Measurements from ENCODE around the gene KIRREL2. TPM values are rescaled to one million over a fixed set of nuclear protein-coding genes. Genes with fewer than 3 reads are reported as not detected.
A peak's percentile ranks its signal among the peaks of the same experiment; 100 is the strongest.

The KIRREL2 gene
- total and polyA plus RNA-seq, 9 of the 15 experiments (the other 6 are each of a cell fraction or from before 2014, with no cell fraction given) = 0.01 to 0.12 (median 0.09) TPM; not detected in 4

GRCh38 chr19:35903550-35904179 lies 47.0 kb downstream of the KIRREL2 start (continued):
- TF ChIP-seq RREB1 (CRISPR knock-in tag; IDR thresholded peaks at IDR 0.05) (no peak), POLR2G (IDR thresholded peaks at IDR 0.05; ENCODE audit: low read depth, low read length) (peak; percentile 79), ZBTB40 (IDR thresholded peaks at IDR 0.05) (peak; percentile 76), ZBTB40 (CRISPR knock-in tag; IDR thresholded peaks at IDR 0.05) (no peak), EP300 (IDR thresholded peaks at IDR 0.05; ENCODE audit: low read length) (0 out of 2 replicates have a peak, but pooled peaks have one; percentile 18), THAP12 (CRISPR knock-in tag; IDR thresholded peaks at IDR 0.05) (no peak), GMEB1 (CRISPR knock-in tag; IDR thresholded peaks at IDR 0.05) (peak; percentile 53; the same call in 1 of the 2 replicates)
